GM19099 (cell line): ENCODE measurements around the gene DNAJC17.

Experiments used
- POLR2A ChIP-seq: IDR thresholded peaks from 3 replicates; pipeline ENCODE4 v1.6.1; 2011; ENCODE audit warnings: low read depth; ENCODE audit not compliant: insufficient read length; ENCODE audit errors: extremely low read depth

Gene DNAJC17

DNA sequence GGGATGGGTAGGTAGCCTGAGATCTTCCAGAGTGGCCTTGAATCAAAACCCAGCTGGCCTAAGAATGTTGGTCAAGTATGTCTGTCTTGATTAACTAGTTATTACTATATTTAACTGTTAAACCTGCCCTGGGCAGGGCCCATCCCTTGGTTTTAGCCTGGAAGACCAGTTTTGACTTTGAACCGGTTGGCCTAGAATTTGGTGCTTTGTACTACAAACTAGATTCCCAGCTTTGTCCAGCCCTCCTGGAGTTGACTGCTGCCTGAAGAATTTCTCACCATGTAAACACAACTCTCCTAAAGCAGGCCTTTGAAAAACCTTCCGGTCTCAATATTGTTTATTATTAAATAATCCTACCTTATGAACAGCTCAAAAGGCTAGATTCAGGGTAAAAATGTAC lies 21.5 kb downstream of the DNAJC17 start:
- TF ChIP-seq POLR2A, result no peak

GRCh38 chr15:40785164-40785563 lies 22.1 kb downstream of the DNAJC17 start:
- TF ChIP-seq POLR2A, result no peak

GRCh38 chr15:40782609-40783227 lies 24.6 kb downstream of the DNAJC17 start:
- no peak for TF ChIP-seq POLR2A

DNA sequence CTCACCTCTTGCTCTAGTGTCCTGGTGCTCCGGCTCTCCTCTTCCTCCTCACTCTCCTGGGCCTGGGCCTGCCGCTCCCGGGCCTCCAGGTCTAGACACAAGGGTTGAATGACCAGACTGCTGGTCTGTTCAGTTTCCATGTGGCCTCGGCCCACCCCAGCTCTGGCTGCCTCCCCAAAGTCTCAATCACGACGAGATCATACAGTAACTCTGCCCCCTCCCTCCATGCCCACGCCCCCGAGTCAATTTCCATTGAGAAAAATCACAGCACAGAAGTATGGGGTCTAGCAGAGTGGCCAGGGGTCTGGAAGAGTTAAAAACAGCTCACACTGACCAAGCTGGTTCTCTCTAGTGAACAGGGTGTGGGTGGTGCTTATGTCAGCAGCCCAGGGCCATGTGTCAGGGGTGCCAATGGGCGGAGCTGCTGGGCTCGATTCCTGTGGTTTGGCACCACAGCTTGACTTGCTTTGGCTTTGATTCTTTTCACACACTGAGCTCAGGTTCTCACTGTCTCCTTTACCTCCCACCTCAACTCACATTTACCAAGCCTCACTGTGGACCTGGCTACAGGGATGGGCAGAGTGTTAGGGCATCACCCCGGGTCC lies 30.6 kb downstream of the DNAJC17 start:
- no peak for TF ChIP-seq POLR2A

DNA sequence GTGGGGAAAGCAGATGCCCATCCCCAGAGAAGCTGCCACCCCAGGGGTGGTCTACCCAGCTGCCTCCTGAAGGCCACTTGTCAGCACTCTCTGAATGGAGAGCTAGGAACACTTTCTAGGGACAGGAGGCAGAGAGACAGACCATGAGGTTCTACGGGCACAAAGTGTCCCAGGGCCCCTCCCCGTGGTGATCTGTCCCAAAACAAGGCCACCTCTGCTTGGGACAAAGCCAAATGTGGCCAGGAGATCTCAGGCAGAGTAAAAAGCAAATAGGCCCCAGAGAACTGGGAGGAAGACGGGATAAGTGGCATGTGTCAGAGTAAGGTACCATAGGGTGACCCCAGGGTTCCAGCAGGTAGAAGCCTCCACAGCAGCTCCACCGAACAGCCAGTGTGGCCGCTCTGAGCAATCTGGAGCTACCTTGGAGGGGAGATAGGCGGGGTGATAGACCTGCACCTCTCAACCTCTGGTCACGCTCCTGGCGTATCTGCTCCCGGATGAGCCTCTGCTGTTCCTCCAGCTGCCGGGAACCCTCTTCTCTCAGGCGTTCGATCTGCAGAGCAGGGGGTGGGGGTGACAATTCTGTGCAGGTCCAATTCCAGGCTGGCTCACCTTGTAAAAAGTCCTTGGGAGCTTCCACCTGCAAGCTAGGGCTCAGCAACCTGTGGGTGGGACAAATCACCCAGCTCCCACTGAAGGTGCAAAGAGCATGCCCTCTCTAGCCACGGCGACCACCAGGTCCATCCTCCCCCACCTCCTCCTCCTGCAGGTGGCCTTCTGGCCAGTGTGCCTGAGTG lies 31.3 kb downstream of the DNAJC17 start:
- no peak for TF ChIP-seq POLR2A

DNA sequence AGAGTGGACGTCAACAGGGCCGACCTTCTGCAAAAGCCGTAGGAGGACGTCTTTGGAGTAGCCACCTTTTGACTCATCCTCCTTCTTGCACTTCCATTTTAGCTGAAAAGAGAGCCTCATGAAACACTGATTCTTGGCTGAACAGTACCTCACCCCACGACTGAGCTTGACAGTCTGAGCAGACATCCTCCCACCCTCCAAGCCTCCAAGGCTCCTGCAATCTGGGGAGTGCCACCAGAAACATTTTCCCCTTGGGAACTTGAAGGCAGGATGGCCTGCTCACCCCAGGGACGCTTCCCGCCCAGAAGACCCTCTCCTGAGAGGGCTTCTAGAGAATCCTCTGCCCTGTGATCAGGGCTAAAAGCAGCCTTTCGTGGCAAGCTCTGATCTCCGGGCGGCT lies 32.3 kb downstream of the DNAJC17 start:
- TF ChIP-seq POLR2A, result no peak

GRCh38 chr15:40773902-40774301 lies 33.4 kb downstream of the DNAJC17 start:
- no peak for TF ChIP-seq POLR2A

GRCh38 chr15:40773496-40773895 lies 33.8 kb downstream of the DNAJC17 start:
- no peak for TF ChIP-seq POLR2A

- TF ChIP-seq POLR2A, result no peak
These were observed 35.3 kb downstream of the DNAJC17 start for GRCh38 chr15:40772014-40772413.

DNA sequence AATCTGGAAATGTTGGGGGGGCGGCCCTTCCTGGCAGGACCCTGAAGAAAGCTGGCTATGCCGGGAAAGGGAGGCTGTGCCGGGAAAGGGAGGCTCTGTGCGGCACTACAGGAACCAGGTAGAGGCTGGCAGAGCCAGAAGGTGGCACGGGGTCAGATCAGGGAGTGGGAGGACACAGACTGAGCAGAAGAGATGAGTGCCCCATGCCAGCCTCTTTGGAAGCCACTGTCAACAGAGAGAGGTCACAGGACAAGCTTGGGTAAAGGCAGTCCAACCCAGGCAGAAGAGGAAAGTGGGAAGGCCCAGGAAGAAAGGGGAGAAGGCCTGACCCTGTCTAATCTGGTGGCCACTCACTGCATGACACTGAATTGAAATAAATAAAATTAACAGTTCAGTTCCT lies 36.0 kb downstream of the DNAJC17 start:
- no peak for TF ChIP-seq POLR2A

DNA sequence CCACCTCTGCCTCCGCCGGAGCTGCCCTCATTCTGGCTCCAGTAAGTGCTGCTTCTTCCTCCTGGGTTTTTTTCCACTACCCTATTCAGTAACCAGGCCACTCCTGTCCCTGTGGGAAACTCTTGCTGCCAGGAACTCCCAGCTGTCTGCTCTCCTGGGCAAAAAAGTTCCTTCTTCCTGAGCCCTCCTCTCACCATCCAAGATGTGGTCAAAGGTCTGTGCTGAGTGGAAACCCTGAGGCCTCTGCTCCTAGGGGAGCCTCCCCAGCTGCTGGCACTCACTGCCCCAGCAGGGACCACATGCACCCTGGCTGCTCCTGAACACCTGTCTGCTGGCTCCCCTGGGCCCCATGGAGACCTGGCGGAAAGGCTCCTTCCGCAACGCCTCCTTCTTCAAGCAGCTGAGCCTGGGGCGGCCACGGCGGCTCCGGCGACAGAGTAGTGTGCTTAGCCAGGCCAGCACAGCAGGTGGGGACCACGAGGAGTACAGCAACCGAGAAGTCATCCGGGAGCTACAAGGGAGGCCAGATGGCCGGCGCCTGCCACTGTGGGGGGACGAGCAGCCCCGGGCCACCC lies 37.0 kb downstream of the DNAJC17 start:
- TF ChIP-seq POLR2A, result no peak

DNA sequence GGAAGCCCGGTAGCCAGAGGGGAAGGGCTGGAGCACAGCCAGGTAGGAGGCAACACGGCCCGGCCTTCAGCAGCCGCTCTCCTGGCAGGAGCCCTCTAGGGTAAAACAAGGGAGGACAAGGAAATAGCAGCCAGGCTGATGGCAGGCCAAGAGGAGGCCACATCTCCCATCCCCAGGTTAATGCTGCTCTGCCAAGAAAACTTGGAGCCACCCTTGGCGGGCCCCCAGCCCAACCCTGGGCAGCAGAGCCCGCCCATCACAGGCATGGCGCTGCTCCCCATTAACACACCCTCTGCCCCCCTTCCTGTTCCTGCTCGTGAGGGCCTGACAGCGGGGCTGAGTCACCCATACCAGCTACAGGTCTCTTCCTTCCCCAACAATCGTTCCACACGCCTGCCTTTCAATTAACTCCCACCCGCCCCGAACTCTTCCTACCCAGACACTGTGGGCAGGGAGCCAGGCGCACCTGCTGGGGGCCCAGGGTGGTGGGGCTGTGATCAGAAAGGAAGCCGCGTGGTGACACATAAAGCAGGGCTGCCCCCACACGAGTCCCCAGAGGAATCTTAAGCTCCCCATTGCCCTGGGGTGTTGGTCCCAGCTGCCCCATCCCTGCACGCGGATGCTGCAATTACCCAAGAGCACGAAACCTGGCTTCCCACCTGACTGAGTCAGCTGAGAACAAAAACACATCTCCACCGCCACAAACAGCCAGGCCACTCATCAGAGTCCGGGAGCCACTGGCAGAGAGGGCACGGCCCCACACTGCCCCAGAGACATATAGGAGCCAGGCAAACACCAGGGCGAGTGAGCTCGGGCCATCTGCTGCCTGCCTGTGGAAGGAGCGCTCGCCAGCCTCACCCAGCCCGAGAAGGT lies 37.8 kb downstream of the DNAJC17 start, which contains the start of gene C15orf62:
TSS of gene C15orf62 (plus strand) at position 707 of the 873 bp plus-strand sequence. CDS start 516 bp downstream, outside the sequence.
- TF ChIP-seq POLR2A, result no peak

GRCh38 chr15:40768521-40769273 lies 38.6 kb downstream of the DNAJC17 start:
- no peak for TF ChIP-seq POLR2A

- TF ChIP-seq POLR2A, result no peak
These were observed 39.3 kb downstream of the DNAJC17 start for GRCh38 chr15:40767838-40768500.
